Suprapubic skin (tissue), 4 donors: Measurements from ENCODE around the gene FAM193A. TPM values are rescaled to one million over a fixed set of nuclear protein-coding genes. Genes with fewer than 3 reads are reported as not detected.
"Not testable (repeated sequence)": the region's sequence is repeated elsewhere in the genome, so short reads cannot be mapped to it uniquely, and the experiment has no call there.

Source experiments
- DNase-seq, 2 donors: peaks; one replicate each; pipeline ENCODE4 v3.0.0-alpha.2; 2019; ENCODE audit warnings: low spot score in 2 of 2
- H3K27ac ChIP-seq: fragments of 200-600 bp; sonication (generic); one replicate; pipeline ENCODE4 v1.5.1; 2019
- H3K27me3 ChIP-seq: fragments of 200-600 bp; sonication (generic); one replicate; pipeline ENCODE4 v1.5.1; 2019
- H3K36me3 ChIP-seq: fragments of 200-600 bp; sonication (generic); one replicate; pipeline ENCODE4 v1.5.1; 2019
- H3K4me1 ChIP-seq: fragments of 200-600 bp; sonication (generic); one replicate; pipeline ENCODE4 v1.5.1; 2019
- H3K4me3 ChIP-seq: fragments of 200-600 bp; sonication (generic); one replicate; pipeline ENCODE4 v1.5.1; 2019; ENCODE audit warnings: mild to moderate bottlenecking
- H3K9me3 ChIP-seq: fragments of 200-600 bp; sonication (generic); one replicate; pipeline ENCODE4 v1.5.1; 2019
- EP300 ChIP-seq: sonication (generic); formaldehyde crosslinking; IDR thresholded peaks from one replicate; pipeline ENCODE4 v1.6.1; 2017; ENCODE audit warnings: antibody characterized with exemption
- POLR2A ChIP-seq, 2 donors: fragments of 450-650 bp; IDR thresholded peaks; one replicate each; pipeline ENCODE4 v1.6.1; 2017; ENCODE audit warnings: antibody characterized with exemption in 2 of 2, mild to moderate bottlenecking in 2 of 2, moderate library complexity in 2 of 2
- POLR2AphosphoS5 ChIP-seq, 3 donors: sonication (generic); formaldehyde crosslinking; IDR thresholded peaks; one replicate each; pipeline ENCODE4 v1.6.1; 2017; ENCODE audit warnings: antibody characterized with exemption in 3 of 3
- WGBS: methylation state at CpG from one replicate; pipeline ENCODE4 v1.1.5; 2018; 5-methylcytosine and 5-hydroxymethylcytosine counted together
- total RNA-seq, 4 donors: library from RNA; depleted of rRNA; stranded (reverse); fragments of >200 nt; gene quantifications; one replicate each; pipeline ENCODE4 v1.1.0, GENCODE V29; 2016
- TF ChIP-seq, protein P1 (sequence below), 2 donors: fragments of 200-600 bp in 1 of 2; fragments of 450-650 bp in 1 of 2; sonication (generic) in 1 of 2; IDR thresholded peaks; one replicate each; pipeline ENCODE4 v1.5.1; 2016 to 2019; ENCODE audit warnings: antibody characterized with exemption in 2 of 2, mild to moderate bottlenecking in 1 of 2, moderate library complexity in 1 of 2

FAM193A gene
- total RNA-seq, 4 donors from 2014 or later = 23.6 to 45.0 (median 29.3) TPM

DNA sequence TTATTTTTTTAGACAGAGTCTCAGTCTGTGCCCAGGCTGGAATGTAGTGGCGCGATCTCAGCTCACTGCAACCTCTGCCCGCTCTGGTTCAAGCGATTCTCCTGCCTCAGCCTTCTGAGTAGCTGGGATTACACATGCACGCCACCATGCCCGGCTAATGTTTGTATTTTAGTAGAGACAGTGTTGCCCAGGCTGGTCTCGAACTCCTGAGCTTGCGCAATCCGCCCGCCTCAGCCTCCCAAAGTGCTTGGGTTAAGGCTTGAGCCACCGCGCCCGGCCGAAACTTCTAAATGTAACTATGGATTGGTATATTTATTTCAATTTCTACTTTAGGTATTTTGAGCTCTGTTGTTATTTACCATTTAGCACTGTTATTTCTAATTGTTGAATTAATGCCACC lies 79.4 kb downstream of the FAM193A start:
- WGBS = 95% methylated on average over 14 of the region's 14 CpGs
- H3K27ac ChIP-seq = no peak overlapping the region
- peaks cover 3% of the 10 kb centered on the region for H3K4me1 ChIP-seq
- TF ChIP-seq POLR2A (IDR thresholded peaks at IDR 0.05) (no peak), POLR2AphosphoS5 (IDR thresholded peaks at IDR 0.05) (no peak), EP300 (no peak)
- TF ChIP-seq, protein P1, sequence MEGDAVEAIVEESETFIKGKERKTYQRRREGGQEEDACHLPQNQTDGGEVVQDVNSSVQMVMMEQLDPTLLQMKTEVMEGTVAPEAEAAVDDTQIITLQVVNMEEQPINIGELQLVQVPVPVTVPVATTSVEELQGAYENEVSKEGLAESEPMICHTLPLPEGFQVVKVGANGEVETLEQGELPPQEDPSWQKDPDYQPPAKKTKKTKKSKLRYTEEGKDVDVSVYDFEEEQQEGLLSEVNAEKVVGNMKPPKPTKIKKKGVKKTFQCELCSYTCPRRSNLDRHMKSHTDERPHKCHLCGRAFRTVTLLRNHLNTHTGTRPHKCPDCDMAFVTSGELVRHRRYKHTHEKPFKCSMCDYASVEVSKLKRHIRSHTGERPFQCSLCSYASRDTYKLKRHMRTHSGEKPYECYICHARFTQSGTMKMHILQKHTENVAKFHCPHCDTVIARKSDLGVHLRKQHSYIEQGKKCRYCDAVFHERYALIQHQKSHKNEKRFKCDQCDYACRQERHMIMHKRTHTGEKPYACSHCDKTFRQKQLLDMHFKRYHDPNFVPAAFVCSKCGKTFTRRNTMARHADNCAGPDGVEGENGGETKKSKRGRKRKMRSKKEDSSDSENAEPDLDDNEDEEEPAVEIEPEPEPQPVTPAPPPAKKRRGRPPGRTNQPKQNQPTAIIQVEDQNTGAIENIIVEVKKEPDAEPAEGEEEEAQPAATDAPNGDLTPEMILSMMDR (IDR thresholded peaks at IDR 0.05) = no peak
- no peaks in the 10 kb centered on the region for H3K9me3 ChIP-seq
- no peaks in the 10 kb centered on the region for H3K36me3 ChIP-seq
- H3K4me3 ChIP-seq = no peak overlapping the region
- DNase-seq = no peak
- H3K27me3 ChIP-seq = no peaks in the 10 kb centered on the region

DNA sequence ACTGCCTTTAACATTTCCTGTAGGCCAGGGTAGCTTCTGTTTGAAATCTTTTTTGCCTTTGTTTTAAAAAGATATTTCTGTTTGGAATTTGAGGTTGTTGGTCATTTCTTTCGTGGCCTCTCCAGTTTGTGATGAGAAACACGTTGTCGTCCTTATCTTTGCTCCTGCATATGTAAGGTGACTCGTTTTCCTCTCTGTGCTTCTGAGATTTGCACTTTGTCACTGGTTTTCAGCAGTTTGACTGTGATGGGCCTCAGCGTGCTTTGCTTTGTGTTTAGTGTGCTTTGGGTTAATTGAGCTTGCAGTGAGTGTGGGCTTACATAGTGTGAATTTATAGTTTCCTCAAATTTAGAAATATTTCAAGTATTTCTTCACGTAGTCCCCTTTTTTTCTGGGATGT lies 81.5 kb downstream of the FAM193A start:
- no peaks in the 10 kb centered on the region for H3K36me3 ChIP-seq
- no peak overlapping the region for H3K27ac ChIP-seq
- H3K27me3 ChIP-seq = no peaks in the 10 kb centered on the region
- H3K4me1 ChIP-seq = peaks cover 5% of the 10 kb centered on the region
- TF ChIP-seq POLR2A (IDR thresholded peaks at IDR 0.05) (no peak), POLR2AphosphoS5 (IDR thresholded peaks at IDR 0.05) (no peak)
- TF ChIP-seq, protein P1 (IDR thresholded peaks at IDR 0.05) = no peak
- DNase-seq = peak in 1 of 2 donors; percentile 32
- WGBS = 89% methylated on average over 6 of the region's 6 CpGs
- no peaks in the 10 kb centered on the region for H3K9me3 ChIP-seq
- H3K4me3 ChIP-seq = no peak overlapping the region

DNA sequence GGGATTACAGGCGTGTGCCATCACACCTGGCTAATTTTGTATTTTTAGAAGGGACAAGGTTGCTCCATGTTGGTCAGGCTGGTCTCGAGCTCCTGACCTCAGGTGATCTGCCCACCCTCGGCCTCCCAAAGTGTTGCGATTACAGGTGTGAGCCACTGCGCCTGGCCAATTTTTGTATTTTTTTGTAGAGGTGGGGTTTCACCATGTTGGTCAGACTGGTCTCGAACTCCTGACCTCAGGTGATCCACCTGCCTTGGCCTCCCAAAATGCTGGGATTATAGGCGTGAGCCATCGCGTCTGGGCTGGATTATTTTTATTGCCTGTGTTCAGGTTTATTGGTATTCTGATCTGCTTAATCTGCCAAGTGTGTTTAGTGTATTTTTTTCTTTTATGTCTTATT lies 82.3 kb downstream of the FAM193A start:
- H3K27ac ChIP-seq, H3K36me3 ChIP-seq, H3K9me3 ChIP-seq, H3K4me3 ChIP-seq, H3K27me3 ChIP-seq, H3K4me1 ChIP-seq: not testable (repeated sequence)
- DNase-seq = peak in 1 of 2 donors; percentile 50
- WGBS = 90% methylated on average over 9 of the region's 9 CpGs

DNA sequence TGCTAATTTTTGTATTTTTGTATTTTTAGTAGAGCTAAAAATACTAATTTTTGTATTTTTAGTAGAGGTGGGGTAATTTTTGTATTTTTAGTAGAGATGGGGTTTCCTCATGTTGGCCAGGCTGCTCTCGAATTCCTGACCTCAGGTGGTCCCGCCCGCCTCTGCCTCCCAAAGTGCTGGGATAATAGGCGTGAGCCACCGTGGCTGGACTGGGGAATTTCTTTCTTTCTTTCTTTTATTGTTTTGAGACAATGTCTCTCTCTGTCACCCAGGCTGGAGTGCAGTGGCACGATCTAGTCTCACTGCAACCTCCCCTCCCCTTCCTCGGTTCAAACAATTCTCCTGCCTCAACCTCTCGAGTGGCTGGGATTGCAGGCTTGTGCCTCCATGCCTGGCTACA lies 83.0 kb downstream of the FAM193A start:
- no peak overlapping the region for H3K4me3 ChIP-seq
- DNase-seq = no peak
- H3K4me1 ChIP-seq = peaks cover 5% of the 10 kb centered on the region
- H3K27ac ChIP-seq = no peak overlapping the region
- 95% methylated on average over 8 of the region's 8 CpGs for WGBS
- H3K36me3 ChIP-seq = no peaks in the 10 kb centered on the region
- H3K9me3 ChIP-seq = no peaks in the 10 kb centered on the region
- TF ChIP-seq POLR2AphosphoS5 (IDR thresholded peaks at IDR 0.05) (no peak), EP300 (no peak), POLR2A (IDR thresholded peaks at IDR 0.05) (no peak)
- TF ChIP-seq, protein P1 (IDR thresholded peaks at IDR 0.05) = no peak
- no peaks in the 10 kb centered on the region for H3K27me3 ChIP-seq

DNA sequence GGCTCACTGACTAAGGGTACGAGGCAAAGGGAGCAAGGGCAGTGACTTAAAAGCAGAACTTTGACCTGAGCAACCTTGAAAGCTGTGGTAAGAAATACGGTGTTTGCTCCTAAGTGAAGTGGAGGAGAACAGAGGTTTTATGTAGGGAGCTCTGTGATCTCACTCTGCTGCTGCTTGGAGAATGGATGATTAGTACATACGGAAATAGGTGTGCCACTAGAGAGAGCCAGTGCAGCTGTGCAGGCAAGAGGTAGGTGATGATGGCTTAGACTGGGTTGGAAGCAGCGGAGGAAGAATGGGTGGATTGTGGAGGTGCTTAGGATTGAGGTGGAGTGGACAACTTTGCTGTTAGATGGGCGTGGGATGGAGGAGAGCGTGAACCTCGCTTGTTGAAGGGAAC lies 85.0 kb downstream of the FAM193A start:
- WGBS = 97% methylated on average over 7 of the region's 7 CpGs
- no peak overlapping the region for H3K27ac ChIP-seq
- H3K27me3 ChIP-seq = no peaks in the 10 kb centered on the region
- H3K4me3 ChIP-seq = no peak overlapping the region
- no peaks in the 10 kb centered on the region for H3K9me3 ChIP-seq
- TF ChIP-seq POLR2AphosphoS5 (IDR thresholded peaks at IDR 0.05) = no peak
- H3K4me1 ChIP-seq = peaks cover 11% of the 10 kb centered on the region
- DNase-seq = no peak
- H3K36me3 ChIP-seq = peaks cover 8% of the 10 kb centered on the region

DNA sequence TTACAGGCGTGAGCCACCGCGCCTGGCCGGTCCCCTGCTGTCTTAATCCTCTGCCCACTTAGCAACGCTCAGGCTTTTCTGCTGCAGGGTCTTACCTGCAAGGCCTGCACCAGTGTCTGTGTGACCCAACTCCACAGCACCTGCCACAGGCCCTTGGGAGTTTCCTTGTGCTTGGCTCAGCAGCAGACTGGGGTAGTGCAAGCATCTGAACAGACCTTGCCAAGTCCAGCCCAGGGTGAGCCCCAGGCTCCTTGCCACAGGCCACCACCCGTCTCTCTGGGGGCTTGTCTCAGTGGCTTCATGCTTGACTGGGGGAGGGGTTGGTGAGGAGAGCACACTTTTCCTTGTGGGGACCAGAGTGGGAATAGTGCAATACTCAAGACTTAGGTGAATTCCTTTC lies 87.0 kb downstream of the FAM193A start:
- H3K27me3 ChIP-seq = no peaks in the 10 kb centered on the region
- peaks cover 11% of the 10 kb centered on the region for H3K4me1 ChIP-seq
- TF ChIP-seq EP300 = no peak
- TF ChIP-seq POLR2A (IDR thresholded peaks at IDR 0.05) = no peak
- no peak for TF ChIP-seq POLR2AphosphoS5 (IDR thresholded peaks at IDR 0.05)
- TF ChIP-seq, protein P1 (IDR thresholded peaks at IDR 0.05) = no peak
- DNase-seq = no peak
- no peaks in the 10 kb centered on the region for H3K9me3 ChIP-seq
- no peak overlapping the region for H3K27ac ChIP-seq
- no peak overlapping the region for H3K4me3 ChIP-seq
- 33% methylated on average over 1 of the region's 6 CpGs for WGBS
- H3K36me3 ChIP-seq = peaks cover 23% of the 10 kb centered on the region
